ENCODE results near the gene FAM13C. TPM values are rescaled to one million over a fixed set of nuclear protein-coding genes. Genes with fewer than 3 reads are reported as not detected.

Gene FAM13C
- total RNA-seq, 4 donors from 2014 or later: 45.1 to 62.9 (median 53.1) TPM

DNA sequence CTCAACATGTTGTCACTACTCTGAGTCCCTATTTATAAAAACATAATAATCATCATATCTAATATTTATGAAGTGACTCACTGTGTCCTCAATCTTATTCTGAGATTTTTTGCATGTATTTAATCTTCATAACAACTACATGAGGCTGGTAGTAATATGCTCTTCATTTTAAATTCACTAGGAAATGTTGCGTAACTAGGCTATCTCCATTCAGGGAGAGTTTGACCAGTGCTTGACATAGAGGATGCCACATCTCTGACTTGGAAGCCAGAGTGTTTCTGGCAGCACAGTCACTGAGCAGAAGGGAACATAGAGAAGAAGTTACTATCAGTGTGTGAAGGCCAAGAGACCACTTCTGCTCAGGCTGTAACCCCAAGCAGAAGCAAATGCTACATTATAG lies 88.9 kb downstream of the FAM13C start:
- Histone ChIP-seq H3K4me3 (no peak overlapping the region), H3K27ac (replicated peaks in 1 of 4) (no peak overlapping the region), H3K27me3 (no peaks in the 10 kb centered on the region), H3K36me3 (peaks cover 5 to 22% (median 13%) of the 10 kb centered on the region in 4 donors), H3K9me3 (no peaks in the 10 kb centered on the region), H3K4me1 (peaks cover 0 to 28% (median 26%) of the 10 kb centered on the region in 4 donors)
- WGBS: 88% methylated on average over 1 of the region's 1 CpG
- TF ChIP-seq POLR2A (IDR thresholded peaks at IDR 0.05; ENCODE audit: low read depth) (no peak), EP300 (IDR thresholded peaks at IDR 0.05) (no peak), POLR2AphosphoS5 (IDR thresholded peaks at IDR 0.05) (no peak)
- TF ChIP-seq, protein P1, sequence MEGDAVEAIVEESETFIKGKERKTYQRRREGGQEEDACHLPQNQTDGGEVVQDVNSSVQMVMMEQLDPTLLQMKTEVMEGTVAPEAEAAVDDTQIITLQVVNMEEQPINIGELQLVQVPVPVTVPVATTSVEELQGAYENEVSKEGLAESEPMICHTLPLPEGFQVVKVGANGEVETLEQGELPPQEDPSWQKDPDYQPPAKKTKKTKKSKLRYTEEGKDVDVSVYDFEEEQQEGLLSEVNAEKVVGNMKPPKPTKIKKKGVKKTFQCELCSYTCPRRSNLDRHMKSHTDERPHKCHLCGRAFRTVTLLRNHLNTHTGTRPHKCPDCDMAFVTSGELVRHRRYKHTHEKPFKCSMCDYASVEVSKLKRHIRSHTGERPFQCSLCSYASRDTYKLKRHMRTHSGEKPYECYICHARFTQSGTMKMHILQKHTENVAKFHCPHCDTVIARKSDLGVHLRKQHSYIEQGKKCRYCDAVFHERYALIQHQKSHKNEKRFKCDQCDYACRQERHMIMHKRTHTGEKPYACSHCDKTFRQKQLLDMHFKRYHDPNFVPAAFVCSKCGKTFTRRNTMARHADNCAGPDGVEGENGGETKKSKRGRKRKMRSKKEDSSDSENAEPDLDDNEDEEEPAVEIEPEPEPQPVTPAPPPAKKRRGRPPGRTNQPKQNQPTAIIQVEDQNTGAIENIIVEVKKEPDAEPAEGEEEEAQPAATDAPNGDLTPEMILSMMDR (IDR thresholded peaks at IDR 0.05): no peak
- no peak for DNase-seq (ENCODE audit: extremely low spot score)
- intact Hi-C loops (cut with DNase I): no loop called here

DNA sequence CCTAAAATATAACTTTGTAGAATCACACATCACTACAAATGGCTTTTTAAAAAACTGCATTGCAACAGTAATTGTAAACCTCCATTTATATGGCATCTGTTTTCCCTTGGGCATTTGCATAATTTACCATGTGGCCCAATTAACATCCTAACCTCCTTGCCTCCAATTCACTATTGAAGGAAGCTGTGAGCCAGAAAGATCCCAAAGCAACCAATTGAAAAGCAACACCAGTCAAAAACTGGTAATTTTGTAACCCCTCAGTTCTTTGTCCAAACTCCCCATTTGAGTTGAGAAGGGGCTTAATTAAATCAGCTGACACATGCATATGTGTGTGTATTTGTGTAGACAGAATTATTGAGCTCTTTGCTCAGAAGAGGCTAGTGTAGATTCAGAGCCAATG lies 90.3 kb downstream of the FAM13C start:
- Histone ChIP-seq H3K4me1 (peaks cover 0 to 28% (median 21%) of the 10 kb centered on the region in 4 donors), H3K27me3 (no peaks in the 10 kb centered on the region), H3K4me3 (no peak overlapping the region), H3K27ac (replicated peaks in 1 of 4) (no peak overlapping the region), H3K36me3 (peaks cover 8 to 35% (median 22%) of the 10 kb centered on the region in 4 donors), H3K9me3 (no peaks in the 10 kb centered on the region)
- intact Hi-C loops (cut with DNase I): no loop called here
- TF ChIP-seq POLR2AphosphoS5 (IDR thresholded peaks at IDR 0.05) (no peak), EP300 (IDR thresholded peaks at IDR 0.05) (no peak), POLR2A (IDR thresholded peaks at IDR 0.05; ENCODE audit: low read depth) (no peak)
- TF ChIP-seq, protein P1 (IDR thresholded peaks at IDR 0.05): no peak
- DNase-seq (ENCODE audit: extremely low spot score): no peak

DNA sequence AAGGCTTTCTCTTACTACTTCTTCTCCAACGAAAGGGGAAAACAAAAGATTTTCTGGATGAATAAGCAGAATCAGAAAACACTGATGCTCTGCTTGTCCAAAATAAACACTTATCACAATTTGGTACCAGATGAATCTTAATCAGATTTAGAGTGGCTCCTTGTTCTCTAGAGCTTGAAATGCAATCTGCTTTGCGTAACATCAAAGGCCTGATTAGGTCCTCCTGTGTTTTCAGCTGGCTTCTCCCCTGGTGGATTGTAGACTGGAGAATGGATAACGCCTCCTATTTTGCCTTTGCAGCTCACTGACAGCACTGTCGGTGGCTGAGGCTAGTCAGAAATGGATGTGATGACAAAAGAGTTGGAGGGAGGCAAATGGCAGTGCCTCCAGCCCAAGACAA lies 91.2 kb downstream of the FAM13C start:
- intact Hi-C loops (cut with DNase I): no loop called here
- no peaks in the 10 kb centered on the region for H3K27me3 ChIP-seq

DNA sequence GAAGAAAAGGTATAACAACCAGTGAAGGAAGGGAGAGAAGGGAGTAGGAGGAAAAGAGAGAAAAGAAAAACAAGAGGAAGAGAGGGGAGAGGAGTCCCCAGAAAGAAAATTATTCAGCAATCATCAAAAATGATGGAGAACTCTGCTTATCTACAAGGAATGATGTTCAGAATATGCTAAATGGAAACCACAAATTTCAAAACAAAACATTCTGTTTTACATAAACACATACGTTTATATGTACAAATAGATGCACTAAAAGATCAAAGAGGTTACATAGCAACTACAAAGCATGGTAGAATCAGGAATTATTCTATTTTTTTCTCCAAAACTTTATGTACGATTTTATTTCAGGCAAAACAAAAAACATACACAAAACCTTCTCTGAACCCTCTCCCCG lies 91.9 kb downstream of the FAM13C start:
- Histone ChIP-seq H3K27me3 (no peaks in the 10 kb centered on the region), H3K36me3 (peaks cover 13 to 51% (median 33%) of the 10 kb centered on the region in 4 donors), H3K4me1 (peaks cover 0 to 24% (median 16%) of the 10 kb centered on the region in 4 donors), H3K4me3 (no peak overlapping the region), H3K27ac (replicated peaks in 1 of 4) (no peak overlapping the region), H3K9me3 (no peaks in the 10 kb centered on the region)
- TF ChIP-seq POLR2AphosphoS5 (IDR thresholded peaks at IDR 0.05) (no peak), POLR2A (IDR thresholded peaks at IDR 0.05; ENCODE audit: low read depth) (no peak), EP300 (IDR thresholded peaks at IDR 0.05) (no peak)
- TF ChIP-seq, protein P1 (IDR thresholded peaks at IDR 0.05): no peak
- intact Hi-C loops (cut with DNase I): no loop called here
- 92% methylated on average over 3 of the region's 3 CpGs for WGBS
- DNase-seq (ENCODE audit: extremely low spot score): no peak

More for the DNA sequence above, 91.2 kb downstream of the FAM13C start:
- H3K4me1 ChIP-seq: peaks cover 0 to 24% (median 16%) of the 10 kb centered on the region in 4 donors
- 81% methylated on average over 4 of the region's 4 CpGs for whole genome bisulfite sequencing
- TF ChIP-seq EP300 (IDR thresholded peaks at IDR 0.05) (no peak), POLR2A (IDR thresholded peaks at IDR 0.05; ENCODE audit: low read depth) (no peak), POLR2AphosphoS5 (IDR thresholded peaks at IDR 0.05) (no peak)
- TF ChIP-seq, protein P1 (IDR thresholded peaks at IDR 0.05): no peak
- no peak for DNase-seq (ENCODE audit: extremely low spot score)
- no peaks in the 10 kb centered on the region for H3K9me3 ChIP-seq
- peaks cover 10 to 44% (median 30%) of the 10 kb centered on the region in 4 donors for H3K36me3 ChIP-seq
- H3K27ac ChIP-seq (replicated peaks in 1 of 4): no peak overlapping the region
- no peak overlapping the region for H3K4me3 ChIP-seq

DNA sequence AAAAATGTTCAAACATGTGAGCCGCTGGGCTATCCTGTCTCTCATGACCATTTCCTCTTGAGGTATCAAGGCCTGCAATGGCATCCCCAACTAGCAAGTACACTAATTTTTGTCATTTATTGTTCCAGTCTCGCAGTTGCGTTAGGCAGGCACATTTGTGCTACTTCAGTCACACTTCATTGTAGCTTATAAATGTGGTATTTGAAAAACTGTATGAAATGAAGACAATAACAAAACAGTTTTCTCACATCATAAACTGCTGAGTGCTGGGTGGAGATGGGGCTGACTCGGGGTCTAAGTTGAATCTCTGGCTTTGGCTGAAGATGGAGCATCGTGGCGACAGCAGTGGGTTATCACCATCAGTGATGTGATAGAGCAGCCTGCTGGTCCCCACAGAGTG lies 92.7 kb downstream of the FAM13C start:
- H3K36me3 ChIP-seq: peaks cover 13 to 52% (median 32%) of the 10 kb centered on the region in 4 donors
- no peaks in the 10 kb centered on the region for H3K27me3 ChIP-seq
- peaks cover 0 to 24% (median 16%) of the 10 kb centered on the region in 4 donors for H3K4me1 ChIP-seq
- 92% methylated on average over 6 of the region's 6 CpGs for WGBS
- no peak for DNase-seq (ENCODE audit: extremely low spot score)
- intact Hi-C loops (cut with DNase I): no loop called here
- H3K9me3 ChIP-seq: no peaks in the 10 kb centered on the region
- no peak overlapping the region for H3K27ac ChIP-seq (replicated peaks in 1 of 4)
- no peak overlapping the region for H3K4me3 ChIP-seq
- TF ChIP-seq POLR2AphosphoS5 (IDR thresholded peaks at IDR 0.05) (no peak), POLR2A (IDR thresholded peaks at IDR 0.05; ENCODE audit: low read depth) (no peak), EP300 (IDR thresholded peaks at IDR 0.05) (no peak)
- TF ChIP-seq, protein P1 (IDR thresholded peaks at IDR 0.05): no peak

Data from esophagus muscularis mucosa (tissue), 4 donors.